ENCODE data around the gene PPBP.

Gene PPBP

GRCh38 chr4:73944061-73944875 lies 43.7 kb downstream of the PPBP start:
- H3K4me3 ChIP-seq (ENCODE audit: low read depth, low read length): peak overlapping the region; percentile 4
- POLR2A ChIA-PET: no interaction called here
- CTCF ChIA-PET: interaction anchor here (1.0 to 1.4 kb wide), 3 partner anchors 44 to 351 kb away, joined by 3 read pairs; no protein-coding TSS in a partner anchor
- DNase-seq (ENCODE audit: low read depth, low spot score): no peak
- no peak for TF ChIP-seq CTCF (IDR thresholded peaks at IDR 0.05; ENCODE audit: insufficient read depth, low read length, missing control alignments)

GRCh38 chr4:73943555-73943954 lies 44.4 kb downstream of the PPBP start:
- DNase-seq (ENCODE audit: low read depth, low spot score): no peak
- TF ChIP-seq CTCF (IDR thresholded peaks at IDR 0.05; ENCODE audit: insufficient read depth, low read length, missing control alignments): no peak
- H3K4me3 ChIP-seq (ENCODE audit: low read depth, low read length): no peak overlapping the region
- ChIA-PET CTCF (interaction anchor here (1.4 kb wide), 1 partner anchor 192 kb away, joined by 4 read pairs; no protein-coding TSS in a partner anchor), POLR2A (no interaction called here)

- no peak overlapping the region for H3K4me3 ChIP-seq (ENCODE audit: low read depth, low read length)
- no peak for TF ChIP-seq CTCF (IDR thresholded peaks at IDR 0.05; ENCODE audit: insufficient read depth, low read length, missing control alignments)
- POLR2A ChIA-PET: no interaction called here
- CTCF ChIA-PET: interaction anchor here (0.9 kb wide), 1 partner anchor 9 kb away, joined by 3 read pairs; no protein-coding TSS in a partner anchor
- DNase-seq (ENCODE audit: low read depth, low spot score): no peak
Measured at GRCh38 chr4:73936969-73937368, 51.0 kb downstream of the PPBP start.

All from AG04449 (cell line).